ENCODE measurements around the gene ZNF80. TPM values are rescaled to one million over a fixed set of nuclear protein-coding genes. Genes with fewer than 3 reads are reported as not detected.

Gene ZNF80
- polyA plus RNA-seq, 1 donor (not counting 4 experiments of a cell fraction or from before 2014, with no cell fraction given) = not detected

- Histone ChIP-seq H3K4me1 (ENCODE audit: control insufficient read depth, extremely low read depth, insufficient read depth, low read length) (no peaks in the 10 kb centered on the region), H4K20me1 (ENCODE audit: control insufficient read depth, extremely low read depth, insufficient read depth, low read length) (no peaks in the 10 kb centered on the region), H3K36me3 (ENCODE audit: control insufficient read depth in 2 of 2, extremely low read depth in 1 of 2, insufficient read depth in 2 of 2, low read length in 2 of 2) (no peaks in the 10 kb centered on the region), H2AFZ (ENCODE audit: control insufficient read depth, low read length) (no peak overlapping the region), H3K27me3 (ENCODE audit: control insufficient read depth, extremely low read depth, insufficient read depth, low read length) (no peaks in the 10 kb centered on the region), H3K9me3 (ENCODE audit: control insufficient read depth, low read depth, low read length) (no peaks in the 10 kb centered on the region), H3K4me3 (ENCODE audit: control insufficient read depth in 2 of 3, extremely low read depth in 1 of 3, insufficient read depth in 2 of 3, low read depth in 1 of 3, low read length in 3 of 3) (no peak overlapping the region), H3K9ac (ENCODE audit: control insufficient read depth, extremely low read depth, insufficient read depth, low read length) (no peak overlapping the region), H3K27ac (ENCODE audit: control insufficient read depth, insufficient read depth, low read length) (no peak overlapping the region), H3K79me2 (ENCODE audit: control insufficient read depth, insufficient read depth, low read length) (no peaks in the 10 kb centered on the region), H3K4me2 (ENCODE audit: control insufficient read depth, extremely low read depth, insufficient read depth, low read depth, low read length) (no peak overlapping the region), H3K9me1 (ENCODE audit: control insufficient read depth, extremely low read depth, insufficient read depth, low read length) (no peaks in the 10 kb centered on the region)
- no peak for DNase-seq (ENCODE audit: low read depth, low spot score)
- FAIRE-seq = no peak
- dilution Hi-C loops (cut with MboI; ENCODE audit: extremely low pct_ligation_motif_present, low sequenced_read_pairs) = no loop called here
- no peak for TF ChIP-seq CTCF (optimal IDR thresholded peaks at IDR 0.05 in 1 of 3, IDR thresholded peaks at IDR 0.05 in 1 of 3, conservative IDR thresholded peaks at IDR 0.05 in 1 of 3; ENCODE audit: extremely low read depth in 1 of 3, insufficient read depth in 2 of 3, low read length in 3 of 3)
- TF ChIP-seq EZH2 (IDR thresholded peaks at IDR 0.05; ENCODE audit: low read length) = no peak
These were observed 24.7 kb downstream of the ZNF80 start for GRCh38 chr3:114212646-114213045.

GRCh38 chr3:114207768-114208167 is 29.6 kb downstream of the ZNF80 start:
- Histone ChIP-seq H4K20me1 (ENCODE audit: control insufficient read depth, extremely low read depth, insufficient read depth, low read length) (no peaks in the 10 kb centered on the region), H3K4me2 (ENCODE audit: control insufficient read depth, extremely low read depth, insufficient read depth, low read depth, low read length) (no peak overlapping the region), H3K9me3 (ENCODE audit: control insufficient read depth, low read depth, low read length) (no peaks in the 10 kb centered on the region), H3K9ac (ENCODE audit: control insufficient read depth, extremely low read depth, insufficient read depth, low read length) (no peak overlapping the region), H3K9me1 (ENCODE audit: control insufficient read depth, extremely low read depth, insufficient read depth, low read length) (no peaks in the 10 kb centered on the region), H3K4me3 (ENCODE audit: control insufficient read depth in 2 of 3, extremely low read depth in 1 of 3, insufficient read depth in 2 of 3, low read depth in 1 of 3, low read length in 3 of 3) (no peak overlapping the region), H3K36me3 (ENCODE audit: control insufficient read depth in 2 of 2, extremely low read depth in 1 of 2, insufficient read depth in 2 of 2, low read length in 2 of 2) (no peaks in the 10 kb centered on the region), H3K4me1 (ENCODE audit: control insufficient read depth, extremely low read depth, insufficient read depth, low read length) (no peaks in the 10 kb centered on the region), H3K27ac (ENCODE audit: control insufficient read depth, insufficient read depth, low read length) (no peak overlapping the region), H3K79me2 (ENCODE audit: control insufficient read depth, insufficient read depth, low read length) (no peaks in the 10 kb centered on the region), H3K27me3 (ENCODE audit: control insufficient read depth, extremely low read depth, insufficient read depth, low read length) (no peaks in the 10 kb centered on the region), H2AFZ (ENCODE audit: control insufficient read depth, low read length) (no peak overlapping the region)
- FAIRE-seq = no peak
- dilution Hi-C loops (cut with MboI; ENCODE audit: extremely low pct_ligation_motif_present, low sequenced_read_pairs) = no loop called here
- no peak for DNase-seq (ENCODE audit: low read depth, low spot score)
- TF ChIP-seq EZH2 (IDR thresholded peaks at IDR 0.05; ENCODE audit: low read length) (no peak), CTCF (optimal IDR thresholded peaks at IDR 0.05 in 1 of 3, IDR thresholded peaks at IDR 0.05 in 1 of 3, conservative IDR thresholded peaks at IDR 0.05 in 1 of 3; ENCODE audit: extremely low read depth in 1 of 3, insufficient read depth in 2 of 3, low read length in 3 of 3) (no peak)

Measured in keratinocyte (primary cell).